Activated T-cell treated with anti-CD3 and anti-CD28 coated beads for 48 hours (primary cell): ENCODE results near the gene HPCAL1.

ENCODE experiments used
- DNase-seq: peaks from one replicate; pipeline ENCODE4 v3.0.0-alpha.2; 2020; ENCODE audit warnings: low read depth

The HPCAL1 gene

DNA sequence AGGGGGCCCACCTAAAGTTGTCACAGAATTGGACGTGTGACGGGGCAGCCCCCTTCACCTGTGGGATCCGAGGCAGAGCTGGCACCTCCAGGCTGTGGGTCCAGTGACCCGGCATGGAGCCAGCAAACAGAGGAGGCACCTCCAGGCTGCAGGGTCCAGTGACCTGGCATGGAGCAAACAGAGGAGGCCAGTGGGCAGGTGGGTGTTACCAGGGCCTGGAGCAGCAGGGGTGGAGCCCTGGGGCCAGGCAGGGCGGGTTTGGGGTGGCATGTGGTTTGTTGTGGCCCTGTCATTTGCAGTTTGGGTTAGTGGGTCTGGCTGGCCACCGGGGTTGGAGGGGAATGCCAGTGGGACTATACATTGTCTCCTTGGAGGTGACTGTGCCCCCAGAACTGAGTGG, 68.2 kb downstream of the HPCAL1 start:
- DNase-seq, result no peak

DNA sequence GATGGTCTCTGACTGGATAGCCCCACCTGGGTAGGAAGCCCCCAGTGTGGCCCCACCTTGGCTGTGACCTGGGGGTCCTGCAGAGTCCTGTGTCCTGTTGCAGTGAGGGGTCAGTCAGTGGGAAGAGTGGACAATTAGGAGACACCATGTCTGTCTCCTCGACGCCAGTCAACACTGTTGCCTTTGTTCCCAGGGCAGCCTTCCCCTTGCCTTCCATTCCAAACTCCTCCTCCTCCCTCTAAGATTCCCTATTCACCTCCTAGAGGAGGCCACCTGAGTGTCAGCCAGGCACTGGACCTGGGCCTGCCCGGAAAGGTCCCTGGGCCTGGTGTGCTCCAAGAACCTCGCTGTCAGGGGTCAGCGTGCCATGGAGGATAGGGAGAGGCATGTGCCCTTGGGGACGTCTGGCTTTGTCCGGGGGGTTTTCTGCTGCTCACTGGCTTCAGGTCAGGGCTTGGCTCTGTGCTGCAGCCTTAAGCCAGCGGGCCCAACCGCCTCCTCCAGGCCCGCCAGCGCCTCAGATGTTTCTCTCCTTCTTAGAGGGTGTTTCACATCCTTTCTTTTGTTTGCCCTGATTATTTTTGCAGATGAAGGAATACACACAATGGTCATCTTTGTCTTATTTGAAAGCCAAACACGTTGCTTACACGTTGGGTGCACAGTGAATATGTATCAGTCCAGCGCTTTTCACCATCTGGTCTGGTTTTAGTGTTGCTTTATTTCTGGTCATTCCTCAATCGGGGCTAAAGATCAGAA, 68.9 kb downstream of the HPCAL1 start:
- DNase-seq, result no peak

DNA sequence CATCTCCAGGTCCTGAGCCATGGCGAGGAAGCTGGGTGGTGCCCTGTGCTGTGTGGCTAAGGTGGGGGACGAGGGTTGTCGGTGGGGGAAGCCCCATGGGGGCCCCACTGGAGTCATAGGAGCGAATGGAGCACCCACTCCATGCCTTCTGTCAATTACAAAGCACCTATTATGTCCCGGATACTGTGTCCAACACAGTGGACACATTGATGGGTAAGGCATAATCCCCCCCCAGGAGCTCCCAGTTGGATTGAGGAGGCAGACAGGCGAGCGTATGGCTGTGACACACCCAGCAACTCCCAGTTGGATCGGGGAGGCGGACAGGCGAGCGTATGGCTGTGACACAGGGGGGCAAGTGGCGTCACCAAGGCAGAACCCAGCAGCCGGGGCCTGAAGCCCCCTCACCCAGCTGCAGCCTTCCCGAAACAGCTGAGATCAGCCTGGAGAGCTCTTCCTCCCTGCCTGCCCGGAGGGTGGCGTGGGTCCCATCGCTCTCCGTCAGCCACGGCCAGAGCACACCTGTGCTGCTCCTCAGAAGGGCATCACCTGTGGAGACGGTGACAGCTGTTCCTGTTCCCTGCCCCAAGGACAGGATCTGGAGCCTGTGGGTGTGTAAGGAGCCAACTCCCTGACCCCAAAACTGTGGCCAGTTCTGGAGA, 69.6 kb downstream of the HPCAL1 start:
- DNase-seq, result no peak

DNA sequence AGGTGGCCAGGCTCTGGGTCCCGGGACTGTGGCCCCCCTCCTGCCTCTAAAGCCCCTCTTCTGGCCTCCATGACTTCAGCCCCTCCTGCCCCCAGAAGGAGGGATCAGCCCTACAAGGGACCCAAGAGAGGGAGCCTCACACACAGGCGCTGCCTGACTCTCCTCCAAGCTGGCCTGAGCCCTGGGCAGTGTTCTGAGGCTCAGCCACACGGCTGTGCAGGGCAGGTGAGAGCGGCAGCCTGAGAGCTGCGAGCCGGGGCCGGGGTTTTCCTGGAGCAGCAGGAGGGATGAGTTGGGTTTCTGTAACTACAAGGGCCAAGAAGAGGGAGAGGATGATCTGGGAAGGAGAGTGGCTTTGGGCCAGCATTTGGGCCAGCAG, 70.1 kb downstream of the HPCAL1 start:
- DNase-seq, result no peak

DNA sequence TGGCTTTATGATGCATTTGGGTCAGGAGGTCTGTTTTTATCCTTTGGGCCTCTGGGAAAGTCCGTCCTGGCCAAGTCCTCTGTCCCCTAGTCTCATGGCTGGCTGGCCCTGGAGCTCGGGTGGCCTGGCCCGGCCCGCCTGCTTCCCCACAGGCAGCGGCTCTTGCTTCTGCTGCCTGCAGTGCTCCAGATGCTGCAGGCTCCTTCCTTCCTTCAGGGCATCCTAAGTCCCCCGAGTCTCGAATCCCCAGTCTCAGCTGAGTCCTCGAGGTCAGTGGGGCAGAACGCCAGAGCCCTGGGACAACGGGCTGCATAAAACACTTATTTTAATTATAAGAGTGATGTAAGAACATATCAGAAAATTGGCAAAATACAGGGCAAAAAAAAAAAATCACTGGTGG, 71.2 kb downstream of the HPCAL1 start:
- no peak for DNase-seq

DNA sequence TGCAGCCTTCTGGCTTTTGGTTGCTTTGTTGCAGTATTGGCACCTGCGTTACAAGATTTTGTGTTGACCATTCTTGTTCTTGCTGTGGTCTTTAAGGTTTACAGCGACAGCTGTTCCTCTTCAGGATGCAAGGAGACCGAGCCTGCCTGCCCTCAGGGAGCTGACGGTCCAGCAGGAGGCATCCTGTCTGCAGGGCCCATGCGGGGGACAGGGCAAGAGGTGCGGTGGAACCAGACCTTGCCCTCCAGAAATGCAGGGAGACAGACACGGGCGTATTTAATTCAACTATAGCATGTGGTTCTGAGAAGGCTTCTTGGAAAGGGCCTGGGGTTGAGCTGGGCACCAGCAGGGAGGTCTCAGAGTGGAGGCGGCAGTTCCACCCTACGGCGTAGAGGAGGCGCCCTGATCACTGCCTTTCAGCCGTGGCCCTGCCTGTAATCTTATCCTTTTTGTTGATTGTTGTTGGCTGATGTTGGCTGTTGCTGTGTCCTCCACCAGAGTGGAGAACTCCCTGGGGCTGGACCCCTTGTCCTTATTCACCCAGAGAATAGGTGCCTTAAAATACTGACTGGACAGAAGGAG, 71.7 kb downstream of the HPCAL1 start:
- DNase-seq, result no peak

DNA sequence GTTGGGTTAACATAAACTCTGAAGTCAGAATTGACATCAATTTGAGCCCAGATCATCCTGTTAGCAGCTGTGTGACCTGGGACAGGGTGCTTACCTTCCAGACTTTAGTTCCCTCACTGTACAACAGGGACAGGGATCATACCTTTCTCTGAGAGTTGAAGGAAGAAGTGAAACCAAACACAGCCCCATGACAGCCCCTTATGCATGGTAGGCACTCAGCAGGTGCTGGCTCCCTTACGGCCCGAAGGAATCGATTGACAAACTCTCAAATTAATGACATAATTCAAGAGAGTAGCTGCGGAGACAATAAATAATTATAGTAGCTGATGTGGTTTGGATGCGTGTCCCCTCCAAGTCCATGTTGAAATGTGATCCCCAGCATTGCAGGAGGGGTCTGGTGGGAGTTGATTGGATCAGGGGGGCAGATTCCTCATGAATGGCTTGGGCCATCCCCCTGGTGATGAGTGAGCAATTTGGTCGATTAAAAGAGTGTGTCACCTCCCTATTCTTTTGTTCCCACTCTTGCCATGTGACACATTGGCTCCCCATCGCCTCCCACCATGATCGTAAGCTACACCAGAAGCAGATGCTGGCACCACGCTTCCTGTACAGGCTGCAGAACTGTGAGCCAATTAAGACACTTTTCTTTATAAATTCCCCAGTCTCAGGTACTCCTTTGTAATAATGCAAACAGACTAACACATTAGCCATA, 73.0 kb downstream of the HPCAL1 start:
- no peak for DNase-seq

DNA sequence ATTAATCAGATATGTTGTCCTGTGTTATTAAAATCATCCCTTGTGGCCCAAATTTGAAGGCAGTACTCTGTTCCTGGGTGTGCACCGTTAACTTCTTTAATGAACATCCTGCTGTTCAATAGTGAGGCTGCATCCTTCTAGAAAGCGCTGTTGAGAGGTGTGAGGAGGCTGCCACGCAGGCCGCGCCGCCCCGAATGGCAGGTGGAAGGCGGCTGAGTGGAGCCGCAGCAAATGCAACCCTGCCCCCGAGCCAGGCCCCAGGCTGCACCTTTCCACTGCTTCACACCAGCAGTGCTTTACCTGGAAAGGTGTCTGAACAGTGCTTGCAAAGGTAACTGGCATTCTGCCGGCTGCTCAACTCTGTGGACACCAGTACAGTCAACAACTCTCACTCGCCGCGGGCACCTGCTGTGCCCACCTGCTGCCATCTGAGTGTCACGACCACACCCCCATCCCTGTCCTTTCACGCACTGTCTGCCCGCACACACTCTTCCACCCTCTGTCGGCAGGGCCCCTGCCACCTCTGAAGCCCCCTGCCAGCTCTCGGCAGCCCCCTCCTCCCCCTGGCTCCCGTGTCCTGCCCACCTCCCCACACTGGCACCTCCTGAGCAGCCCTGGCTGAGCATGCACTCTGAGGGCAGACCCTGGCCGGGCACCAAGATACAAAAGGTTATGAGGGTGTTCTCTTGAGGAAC, 74.5 kb downstream of the HPCAL1 start:
- no peak for DNase-seq

DNA sequence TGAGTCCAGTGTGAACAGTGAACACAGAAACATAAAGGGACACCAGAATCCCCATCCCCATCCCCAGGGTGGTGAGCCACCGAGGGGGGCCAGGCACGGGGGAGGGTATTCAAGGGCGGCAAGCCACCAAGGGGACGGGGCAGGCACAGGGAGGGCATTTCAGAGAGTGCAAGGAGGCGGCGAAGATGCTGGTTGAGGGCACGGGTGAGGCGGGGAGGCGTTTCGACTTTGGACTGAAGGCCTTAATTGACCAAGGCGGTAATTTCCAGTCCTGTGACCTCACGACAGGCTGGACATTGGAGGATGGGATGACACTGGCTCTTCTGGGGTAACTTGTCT, 75.0 kb downstream of the HPCAL1 start:
- DNase-seq, result no peak

DNA sequence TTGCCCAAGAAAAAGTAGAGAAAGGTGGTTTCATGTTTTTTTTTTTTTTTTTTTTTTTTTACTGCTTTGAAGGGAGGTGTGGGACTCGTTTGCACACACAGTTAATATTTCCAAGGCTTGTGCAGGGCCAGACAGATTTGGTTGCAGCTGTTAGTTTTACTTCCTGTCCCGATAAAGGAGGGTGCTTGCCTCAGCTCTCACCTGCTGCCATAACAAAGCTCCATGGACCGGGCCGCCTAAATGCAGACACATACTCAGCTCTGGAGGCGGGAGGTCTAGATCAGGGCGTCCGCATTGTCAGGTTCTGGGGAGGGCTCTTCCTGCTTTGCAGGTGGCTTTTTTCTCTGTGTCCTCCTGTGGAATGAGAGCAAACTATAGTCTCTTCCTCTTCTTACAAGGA, 75.5 kb downstream of the HPCAL1 start:
- DNase-seq, result no peak

DNA sequence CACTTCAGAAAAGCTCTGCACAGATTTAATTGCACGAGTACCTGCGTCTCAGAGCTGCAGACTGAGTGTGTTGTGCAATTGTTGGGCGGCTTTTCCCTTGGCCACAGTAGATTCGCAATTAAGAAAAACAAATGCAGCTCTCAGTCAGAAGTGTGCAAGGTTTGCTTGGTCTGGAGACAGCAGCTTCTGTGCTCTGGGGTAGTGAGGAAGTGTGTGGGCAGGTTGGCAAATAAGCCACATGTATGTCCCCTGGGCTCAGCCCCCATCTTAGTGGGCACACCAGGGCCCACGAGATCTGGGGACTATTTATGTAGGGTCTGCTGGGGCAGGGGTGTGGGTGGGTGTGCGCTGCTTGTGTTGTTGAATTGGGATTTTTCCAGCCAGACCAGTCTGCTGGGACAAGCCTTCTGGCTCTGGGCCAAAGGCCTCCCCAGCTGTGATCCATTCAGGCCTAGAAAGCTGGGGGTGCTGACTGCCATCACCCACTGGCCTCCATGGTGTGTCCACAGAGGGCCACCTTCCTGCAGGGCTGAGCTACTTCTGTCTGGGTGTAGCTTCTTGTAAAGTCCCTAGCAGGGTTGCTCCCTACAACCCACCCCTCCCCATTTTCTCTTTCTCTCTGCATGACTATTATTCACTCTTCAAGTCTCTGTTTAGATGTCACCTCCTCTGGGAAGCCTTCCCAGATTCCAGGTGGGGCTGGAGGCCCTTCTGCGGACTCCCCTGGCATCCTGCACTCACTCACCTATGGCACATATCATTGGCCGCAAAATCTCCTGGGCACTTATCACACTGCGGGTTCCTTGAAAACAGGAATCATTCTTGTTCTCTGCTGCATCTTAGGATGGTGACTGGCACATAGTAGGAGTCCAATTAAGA, 77.6 kb downstream of the HPCAL1 start:
- DNase-seq, result no peak

DNA sequence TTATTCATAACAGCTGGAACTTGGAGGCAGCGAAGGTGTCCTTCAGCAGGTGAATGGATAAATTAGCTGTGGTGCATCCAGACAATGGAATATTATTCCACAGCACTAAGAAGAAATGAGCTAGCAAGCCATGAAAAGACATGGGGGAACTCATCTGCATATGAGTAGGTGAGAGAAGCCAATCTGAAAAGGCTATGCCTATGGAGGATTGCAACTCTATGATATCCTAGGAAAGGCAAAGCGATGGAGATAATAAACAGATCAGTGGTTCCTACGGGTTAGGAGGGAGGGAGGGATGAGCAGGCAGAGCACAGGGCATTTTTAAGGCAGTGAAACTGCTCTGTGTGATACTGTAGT, 79.3 kb downstream of the HPCAL1 start:
- DNase-seq, result no peak

DNA sequence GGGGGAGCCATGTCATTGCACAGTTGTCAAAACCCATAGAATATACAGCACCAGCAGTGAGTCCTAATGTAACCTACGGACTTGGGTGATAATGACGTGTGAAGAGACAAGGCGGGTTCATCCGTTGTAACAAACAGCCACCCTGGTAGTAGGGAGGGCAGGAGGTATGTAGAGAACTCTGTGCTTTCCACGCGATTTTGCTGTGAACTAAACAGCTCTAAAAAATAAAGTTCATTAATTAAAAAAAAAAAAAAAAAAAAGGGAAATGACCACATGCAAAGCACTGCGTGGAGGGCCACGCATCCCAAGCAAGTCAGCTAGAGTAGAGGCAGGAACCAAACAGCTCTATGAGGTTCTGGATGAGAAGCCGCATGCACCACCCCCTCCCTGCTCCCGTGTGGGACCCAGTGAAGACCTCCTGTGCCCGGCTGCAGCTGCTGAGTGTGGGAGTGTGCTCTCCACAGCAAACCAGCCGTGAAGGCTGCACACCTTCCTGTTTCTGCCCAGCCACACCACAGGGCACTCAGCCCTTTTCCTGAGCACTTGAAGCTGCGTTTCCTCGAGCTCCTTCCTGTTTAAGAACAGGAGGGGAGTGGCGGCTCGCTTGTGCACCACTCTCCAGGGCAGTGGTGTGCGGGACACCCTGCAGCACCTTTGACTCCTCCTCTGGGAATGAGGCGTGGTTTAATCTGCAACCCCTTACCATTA, 79.8 kb downstream of the HPCAL1 start:
- no peak for DNase-seq

DNA sequence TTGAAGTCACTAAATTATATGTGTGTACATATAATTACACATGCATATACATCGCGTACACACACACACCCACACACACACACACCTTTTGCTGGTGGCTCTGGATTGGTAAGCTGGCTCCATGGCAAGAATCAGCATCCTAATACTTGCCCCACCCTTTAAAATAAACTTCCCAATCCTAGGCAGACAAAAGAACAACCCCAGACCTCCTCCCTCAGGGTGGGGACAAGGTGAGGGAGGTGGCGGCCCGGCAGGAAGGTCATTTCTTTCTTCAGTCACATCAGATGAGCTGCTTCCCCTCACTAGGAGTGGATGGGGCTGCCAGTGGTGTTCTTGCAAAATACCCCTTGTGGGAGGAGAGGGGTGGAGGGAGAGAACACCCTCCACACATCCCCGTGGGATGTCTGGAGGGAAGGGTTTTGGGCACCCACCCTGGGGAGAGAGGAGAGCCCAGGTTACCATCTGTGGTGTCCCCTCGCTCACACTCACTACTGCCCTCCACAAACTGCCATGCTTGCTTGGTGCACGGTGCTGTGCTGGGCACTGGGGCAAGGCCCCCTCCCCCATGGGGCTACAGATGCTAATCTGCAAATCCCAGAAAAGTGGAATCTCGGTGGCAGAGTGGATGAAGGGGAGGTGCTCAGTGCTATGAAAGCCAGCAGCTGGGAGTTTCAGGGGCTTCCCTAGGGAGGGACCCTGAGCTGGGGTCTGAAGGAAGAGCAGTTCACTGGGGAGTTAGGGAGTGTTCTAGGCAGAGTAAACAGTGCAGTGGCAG, 81.4 kb downstream of the HPCAL1 start:
- no peak for DNase-seq

DNA sequence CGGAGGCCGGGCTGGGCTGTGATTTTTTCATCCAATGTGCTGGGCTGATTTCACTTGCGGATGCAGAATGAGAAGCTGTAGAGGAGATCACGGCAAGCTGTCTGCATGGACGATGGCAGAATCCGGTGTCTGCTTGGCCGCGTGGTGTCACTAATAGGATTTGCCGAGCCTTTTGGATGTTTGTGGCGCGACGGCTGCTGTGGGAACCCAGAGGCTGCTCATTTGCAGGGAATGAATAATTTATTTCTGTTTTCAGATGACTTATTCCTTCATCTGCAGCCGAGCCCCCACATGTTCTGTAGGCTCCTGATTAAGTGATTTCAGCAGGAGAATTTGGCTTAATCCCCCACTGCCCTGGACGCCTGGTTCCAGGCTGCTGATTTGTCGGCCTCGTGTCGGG, 82.8 kb downstream of the HPCAL1 start:
- DNase-seq, result no peak

DNA sequence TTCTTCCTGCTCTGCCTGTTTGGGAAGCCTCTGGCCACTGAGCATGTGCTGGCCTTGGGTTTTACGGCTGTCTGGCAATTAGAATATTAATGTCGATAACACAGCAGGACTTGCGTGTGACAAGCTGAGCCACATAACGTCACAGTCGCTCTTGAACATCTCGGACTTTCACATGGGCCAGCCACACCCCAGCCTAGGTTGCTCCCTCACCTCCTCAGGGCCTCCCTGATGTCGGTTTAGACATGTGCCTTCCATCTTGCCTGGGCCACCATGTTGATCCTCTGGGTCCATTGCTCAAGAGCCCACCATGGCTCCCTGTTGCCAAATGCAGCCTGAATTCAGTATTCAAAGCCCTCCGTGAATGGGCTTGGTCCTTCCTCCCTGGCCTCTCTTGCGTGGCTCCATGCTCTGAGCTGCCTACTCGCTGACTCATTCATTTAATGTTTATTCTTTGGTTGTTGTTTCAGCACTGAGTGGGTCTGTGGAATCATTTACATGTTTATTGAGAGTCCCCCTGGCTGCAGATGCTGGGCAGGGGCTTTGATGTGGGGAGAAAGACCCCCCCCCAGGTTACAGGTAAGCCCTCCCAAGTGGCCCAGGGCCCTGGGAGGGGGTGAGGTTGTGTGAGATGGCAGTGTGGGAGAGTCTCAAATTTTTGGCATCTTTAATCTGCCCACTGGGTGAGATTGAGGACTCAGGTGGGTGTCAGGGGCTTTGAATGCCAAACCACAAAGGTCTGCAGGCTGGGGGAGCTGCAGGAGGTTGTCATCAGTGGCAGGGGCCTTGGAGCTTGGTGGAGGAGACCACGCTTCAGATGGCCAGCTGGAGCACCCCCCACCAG, 83.4 kb downstream of the HPCAL1 start:
- no peak for DNase-seq

DNA sequence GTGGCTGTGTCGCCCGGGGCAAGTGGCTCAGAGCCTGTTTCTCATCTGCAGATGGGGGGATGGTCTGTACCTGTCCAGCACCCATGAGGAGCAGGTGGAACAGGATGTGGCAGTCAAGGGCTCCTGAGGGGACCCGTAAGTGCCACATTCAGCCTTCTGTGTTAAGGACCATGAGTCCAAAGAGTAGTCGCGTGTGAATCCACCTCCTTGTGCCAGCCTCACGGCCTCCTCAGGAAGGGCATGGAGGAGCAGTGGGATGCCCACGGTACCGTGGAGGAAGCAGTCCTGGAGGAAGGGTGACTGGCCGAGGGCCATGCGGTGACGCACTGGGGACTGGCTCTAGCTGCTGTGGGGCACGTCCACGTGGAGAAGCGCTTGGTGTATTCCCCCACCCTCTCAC, 84.3 kb downstream of the HPCAL1 start:
- no peak for DNase-seq

DNA sequence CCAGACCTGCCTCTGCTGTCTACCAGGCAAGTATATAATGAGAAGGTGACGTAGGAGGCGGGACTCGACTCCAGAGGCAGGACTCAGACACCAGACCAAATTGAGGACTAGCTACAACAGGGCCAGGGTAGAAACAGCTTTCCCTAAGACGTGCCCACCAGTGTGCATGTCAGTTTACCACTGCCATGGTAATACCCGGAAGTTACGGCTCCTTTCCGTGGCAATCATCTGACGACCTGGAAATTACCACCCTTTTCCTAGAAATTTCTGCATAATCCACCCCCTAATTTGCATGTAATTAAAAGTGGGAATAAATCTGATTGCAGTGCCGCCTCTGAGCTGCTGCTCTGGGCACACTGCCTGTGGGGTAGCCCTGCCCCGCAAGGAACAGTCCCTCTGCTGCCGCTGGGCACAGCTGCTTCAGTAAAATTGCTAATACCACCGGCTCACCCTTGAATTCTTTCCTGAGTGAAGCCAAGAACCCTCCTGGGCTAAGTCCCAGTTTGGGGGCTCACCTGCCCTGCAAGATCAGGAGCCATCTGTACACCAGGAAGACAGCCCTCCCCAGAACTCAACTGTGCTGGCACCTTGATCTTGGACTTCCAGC, 86.4 kb downstream of the HPCAL1 start:
- no peak for DNase-seq

DNA sequence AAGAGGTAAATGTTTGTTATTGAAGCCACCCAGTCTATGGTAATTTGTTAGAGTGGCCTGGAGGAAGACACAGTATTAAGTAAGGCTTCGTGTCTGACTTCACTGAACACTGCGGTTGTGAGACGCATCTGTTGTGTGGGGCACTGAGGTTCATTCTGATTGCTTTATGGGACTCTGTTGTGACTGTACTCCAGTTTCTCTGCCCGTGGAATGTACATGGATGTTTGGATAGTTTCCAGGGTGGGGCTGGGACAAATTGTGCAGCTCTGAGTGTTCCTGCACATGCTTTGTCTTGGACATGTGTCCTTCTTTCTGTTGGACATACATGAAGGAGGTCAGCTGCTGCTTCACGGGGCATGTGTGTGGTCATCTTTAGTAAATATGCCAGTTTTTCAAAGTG, 86.9 kb downstream of the HPCAL1 start:
- no peak for DNase-seq
